Activated CD4-positive, alpha-beta T cell treated with anti-CD3 and anti-CD28 coated beads for 48 hours (primary cell): ENCODE results near the gene TMEM168.
"Not testable (repeated sequence)": the region's sequence is repeated elsewhere in the genome, so short reads cannot be mapped to it uniquely, and the experiment has no call there.

Source experiments
- DNase-seq: peaks from one replicate; pipeline ENCODE4 v3.0.0-alpha.2; 2020

Gene TMEM168

DNA sequence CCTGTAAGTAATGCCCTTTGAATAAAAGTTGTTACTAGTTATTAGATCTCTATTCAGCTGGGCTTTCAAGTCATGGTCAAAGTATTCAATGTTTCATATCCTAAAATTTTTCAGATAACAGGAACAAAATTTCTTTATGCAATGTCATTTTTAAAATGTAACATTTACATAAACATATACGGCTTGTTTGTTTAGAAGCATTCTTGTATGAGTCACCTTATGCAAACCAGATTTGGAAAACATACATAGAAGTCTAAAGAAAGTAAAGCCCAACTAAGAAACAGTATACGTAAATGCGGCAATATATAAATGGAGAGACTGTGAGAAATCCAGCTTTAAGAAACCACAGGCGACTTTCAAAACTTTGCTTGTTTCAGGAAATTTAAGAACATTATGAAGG lies 10.5 kb downstream of the TMEM168 start:
- DNase-seq, result no peak

DNA sequence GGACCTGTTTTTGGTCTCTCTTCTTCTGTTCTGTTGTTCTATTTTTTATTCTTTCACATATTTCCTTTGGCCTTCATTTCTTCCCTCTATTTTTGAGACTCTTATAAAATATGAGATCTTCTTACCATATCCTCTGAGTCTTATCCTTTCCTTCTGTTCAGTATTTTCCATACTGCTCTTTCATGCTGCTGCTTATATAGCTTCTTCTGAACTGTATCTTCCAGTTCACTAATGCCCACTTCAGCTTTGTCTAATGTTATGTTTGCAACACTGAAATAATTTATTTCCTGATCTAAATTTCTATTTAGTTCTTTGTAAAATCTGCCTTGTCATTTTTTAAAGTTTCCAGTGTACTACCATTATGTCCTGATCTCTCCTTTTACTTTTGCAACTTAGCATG lies 12.8 kb downstream of the TMEM168 start:
- DNase-seq, result no peak

DNA sequence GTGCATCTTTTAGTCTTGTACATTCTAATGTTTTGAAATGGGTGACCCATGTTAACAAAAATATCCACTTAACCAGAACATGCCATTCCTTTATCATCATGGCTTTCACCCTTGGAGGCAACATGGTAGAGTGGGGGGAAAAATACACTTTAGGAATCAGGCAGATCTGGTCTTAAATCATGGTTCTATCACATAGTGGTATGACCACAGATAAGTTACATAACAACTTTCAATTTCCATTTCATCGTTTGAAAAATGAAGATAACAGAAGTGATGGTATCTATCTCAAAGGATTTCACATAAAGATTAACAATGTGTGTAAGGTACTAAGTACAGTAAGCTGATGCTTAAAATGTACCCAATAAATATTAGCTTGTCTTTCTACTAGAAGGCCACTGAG lies 19.0 kb downstream of the TMEM168 start:
- DNase-seq, result no peak

DNA sequence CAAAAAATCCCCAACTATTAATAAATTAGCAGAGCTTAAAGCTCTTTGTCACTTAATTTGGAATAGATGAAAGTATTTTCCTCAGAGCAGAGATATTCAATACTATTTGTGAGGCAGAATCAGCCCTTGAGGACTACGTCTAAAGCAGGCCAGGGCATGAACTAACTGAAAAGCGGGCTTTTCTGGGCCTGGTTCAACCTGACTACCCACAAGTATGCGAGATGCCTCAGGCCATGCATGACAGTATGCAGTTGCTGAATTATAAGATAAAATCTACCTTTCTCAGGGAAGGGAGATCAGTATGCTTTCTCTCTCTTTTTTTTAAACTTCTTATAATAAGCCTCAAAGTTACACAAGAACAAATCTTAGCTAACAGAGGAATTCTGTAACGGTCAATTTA lies 20.1 kb downstream of the TMEM168 start:
- no peak for DNase-seq

DNA sequence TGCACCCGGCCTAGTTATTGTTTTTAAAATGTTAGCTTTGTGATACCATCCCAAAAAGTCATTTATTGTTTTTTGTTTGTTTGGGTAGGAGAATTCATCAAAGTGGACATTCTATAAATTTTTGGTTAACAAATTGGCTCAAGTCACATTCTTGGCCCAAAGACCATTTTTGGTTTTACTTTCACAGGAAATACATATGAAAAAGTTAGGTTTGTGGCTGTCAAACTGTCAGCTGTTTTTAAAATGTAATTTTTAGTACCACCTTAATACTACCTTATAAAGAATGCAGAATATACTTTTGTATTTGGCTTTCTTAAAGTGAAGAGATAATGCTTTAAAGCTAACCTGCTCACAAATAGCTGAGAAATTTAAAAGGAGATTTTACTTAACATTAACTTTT lies 25.1 kb downstream of the TMEM168 start:
- no peak for DNase-seq

DNA sequence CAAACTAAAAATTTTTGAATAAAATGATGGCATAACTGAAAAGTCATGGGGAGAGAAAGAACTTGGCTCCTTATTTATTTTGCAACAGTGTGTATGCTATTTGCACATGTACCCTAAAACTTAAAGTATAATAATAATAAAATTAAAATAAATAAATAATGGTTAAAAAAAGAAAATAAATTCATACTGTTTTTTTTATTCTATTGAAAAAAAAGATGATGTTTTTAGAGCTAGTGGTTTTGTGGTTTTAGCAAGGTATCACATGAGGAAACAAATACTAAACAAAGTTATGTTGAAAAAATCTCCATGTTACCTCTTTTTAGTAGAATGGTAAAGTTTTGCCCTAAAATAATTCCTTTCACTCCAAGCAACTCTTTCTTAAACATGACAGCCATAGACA lies 26.2 kb downstream of the TMEM168 start:
- DNase-seq, result no peak

DNA sequence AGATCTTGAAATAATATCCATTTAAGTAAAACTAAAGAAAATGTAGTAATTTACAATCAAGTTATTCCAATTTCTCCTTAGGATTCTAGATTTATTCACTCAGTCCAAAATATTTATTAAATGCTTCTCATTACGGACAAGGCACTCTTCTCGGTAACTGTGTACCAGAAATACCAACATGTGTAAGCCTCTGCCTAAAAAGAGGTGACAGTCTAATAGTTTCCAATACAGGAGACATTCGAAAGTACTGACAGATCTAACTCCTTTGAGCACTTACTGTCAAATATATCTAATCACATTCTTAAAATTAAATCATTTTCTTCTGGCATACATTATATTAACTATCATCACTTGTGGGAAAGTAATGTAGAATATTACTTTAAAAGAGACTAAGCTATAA lies 26.9 kb downstream of the TMEM168 start:
- DNase-seq, result no peak

DNA sequence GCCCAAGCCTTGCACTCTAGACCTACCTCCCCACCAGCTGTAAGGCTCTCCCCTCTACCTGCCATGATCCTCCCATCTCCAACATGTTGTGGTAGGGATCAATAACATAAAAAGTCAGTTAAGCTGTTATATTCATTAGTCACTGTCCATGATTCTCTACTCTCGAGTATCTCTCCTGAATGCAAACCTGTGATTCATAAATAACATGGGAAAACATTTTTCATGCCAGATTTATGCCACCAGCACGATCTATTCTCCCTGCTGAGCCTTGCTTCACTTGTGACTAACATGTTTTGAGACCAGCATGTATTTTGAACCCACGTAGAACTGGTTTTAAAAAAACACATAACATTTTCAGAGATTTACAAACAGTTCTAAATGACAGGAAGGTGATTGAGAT lies 30.3 kb downstream of the TMEM168 start:
- DNase-seq, result no peak

DNA sequence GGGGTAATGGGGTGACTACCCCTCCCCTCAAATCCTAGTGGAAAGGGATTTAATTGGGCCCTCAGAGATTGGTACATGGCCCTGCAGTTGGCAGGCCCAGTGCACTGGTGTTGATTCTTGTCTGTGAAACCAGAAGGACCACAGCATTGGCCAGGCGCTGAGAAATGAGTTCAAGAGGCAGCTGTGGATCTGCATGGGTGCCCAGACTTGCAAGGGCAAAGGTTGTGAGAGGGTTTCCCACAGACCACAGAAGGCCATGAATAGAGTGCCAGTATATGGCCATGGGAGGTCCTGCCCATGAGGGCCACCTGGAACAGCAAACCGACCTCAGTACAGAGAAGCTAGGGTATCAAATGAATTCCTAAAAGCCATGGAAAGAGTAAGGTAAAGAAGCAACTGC lies 32.9 kb downstream of the TMEM168 start:
- DNase-seq, result no peak

DNA sequence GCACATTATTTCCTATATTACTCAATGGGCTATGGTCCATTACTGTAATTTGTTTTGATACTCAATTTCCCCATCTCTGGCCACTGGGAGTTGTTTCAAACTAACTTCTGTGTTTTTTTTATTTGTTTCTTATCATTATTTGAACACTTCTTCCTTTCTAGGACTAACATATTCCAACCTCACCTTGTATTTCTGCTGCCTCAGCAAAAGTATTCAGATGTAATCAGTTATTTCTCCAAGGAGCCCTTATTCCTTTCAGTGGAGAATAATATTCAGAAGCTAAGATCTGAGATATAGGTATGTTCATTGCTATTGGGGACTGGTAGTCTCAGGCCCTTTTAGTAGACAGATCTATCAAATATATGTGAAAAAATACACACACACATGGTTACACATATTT lies 36.9 kb downstream of the TMEM168 start:
- DNase-seq, result no peak

DNA sequence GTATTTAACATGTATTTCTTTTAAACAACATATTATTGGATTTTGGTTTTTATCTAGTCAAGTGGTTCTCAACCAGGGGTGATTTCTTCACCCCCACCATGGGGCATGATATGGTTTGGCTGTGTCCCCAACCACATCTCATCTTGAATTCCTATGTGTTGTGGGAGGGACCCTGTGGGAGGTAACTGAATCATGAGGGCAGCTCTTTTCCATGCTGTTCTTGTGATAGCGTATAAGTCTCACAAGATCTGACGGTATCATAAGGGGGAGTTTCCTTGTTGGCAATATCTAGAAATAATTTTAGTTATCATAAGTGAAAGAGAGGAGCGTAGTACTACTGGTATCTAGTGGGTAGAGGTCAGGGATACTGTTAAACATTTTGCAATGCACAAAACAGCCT lies 37.6 kb downstream of the TMEM168 start:
- no peak for DNase-seq

DNA sequence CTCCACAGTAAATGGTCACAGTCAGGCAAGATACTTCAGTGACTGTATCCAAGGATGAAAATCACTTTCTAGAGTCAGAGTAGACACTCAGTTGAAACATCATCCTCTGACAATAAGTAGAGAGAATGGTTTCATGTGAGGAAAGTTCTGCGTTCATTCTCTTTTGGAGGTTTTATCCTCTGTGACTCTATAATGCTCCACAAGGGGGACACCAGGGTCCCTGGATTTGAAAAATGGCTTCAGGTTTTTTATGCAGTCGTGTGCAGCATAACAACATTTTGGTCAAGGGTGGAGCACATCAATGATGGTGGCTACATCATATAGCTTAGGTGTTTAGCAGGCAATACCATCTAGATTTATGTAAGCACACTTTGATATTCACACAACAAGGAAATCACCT lies 40.4 kb downstream of the TMEM168 start:
- no peak for DNase-seq

DNA sequence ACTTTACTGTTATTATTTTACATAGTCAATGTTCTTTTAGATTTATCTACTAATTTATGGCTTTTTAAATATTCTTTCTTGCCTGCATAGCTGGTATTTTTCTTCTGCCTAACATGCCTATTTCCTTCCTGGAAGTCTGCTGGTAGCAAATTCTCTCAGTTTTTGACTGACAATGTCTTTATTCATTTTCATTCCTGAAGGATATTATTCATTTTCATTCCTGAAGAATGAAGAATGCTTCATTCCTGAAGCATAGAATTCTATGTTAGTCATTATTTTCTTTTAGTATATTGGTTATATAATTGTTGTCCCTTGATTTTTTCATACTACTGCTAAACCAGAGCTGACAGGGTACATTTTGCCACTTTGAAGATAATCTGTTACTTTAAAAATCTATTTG lies 41.8 kb downstream of the TMEM168 start:
- no peak for DNase-seq

DNA sequence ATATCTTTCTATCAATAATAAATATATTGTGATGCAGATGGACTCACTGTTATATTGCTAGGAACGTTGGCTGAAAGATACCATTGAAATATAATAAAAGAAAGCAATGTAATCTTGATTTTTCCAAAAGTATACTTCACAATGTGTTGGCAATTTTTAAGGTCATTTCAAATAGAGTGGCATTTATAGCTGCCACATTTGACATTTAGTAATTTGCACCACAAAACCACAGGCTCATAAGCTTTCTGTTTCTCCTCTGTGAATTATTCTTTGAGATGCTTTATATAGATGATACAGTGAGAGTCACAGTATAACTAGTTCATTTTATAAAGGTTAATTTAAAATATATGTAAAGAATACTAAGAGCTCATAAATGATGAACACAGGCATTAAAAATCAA lies 44.6 kb downstream of the TMEM168 start:
- no peak for DNase-seq

DNA sequence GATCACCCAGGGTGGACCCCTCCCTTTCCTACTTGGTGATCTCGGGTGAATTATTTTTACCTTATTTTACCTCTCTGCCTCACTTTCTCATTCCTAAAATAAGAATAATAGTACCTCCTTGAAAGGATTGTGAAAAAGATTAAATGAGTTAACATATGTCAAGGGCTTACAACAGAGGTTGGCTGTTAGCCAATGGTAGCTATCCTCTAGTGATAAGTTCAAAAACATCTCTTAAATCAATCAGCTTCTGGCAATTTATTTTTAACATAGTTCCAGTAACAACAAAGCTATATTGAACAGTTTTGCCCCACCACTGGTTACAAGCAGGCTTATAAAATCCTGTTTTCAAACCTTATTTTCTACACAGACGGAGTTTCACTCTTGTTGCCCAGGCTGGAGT lies 45.4 kb downstream of the TMEM168 start:
- no peak for DNase-seq

DNA sequence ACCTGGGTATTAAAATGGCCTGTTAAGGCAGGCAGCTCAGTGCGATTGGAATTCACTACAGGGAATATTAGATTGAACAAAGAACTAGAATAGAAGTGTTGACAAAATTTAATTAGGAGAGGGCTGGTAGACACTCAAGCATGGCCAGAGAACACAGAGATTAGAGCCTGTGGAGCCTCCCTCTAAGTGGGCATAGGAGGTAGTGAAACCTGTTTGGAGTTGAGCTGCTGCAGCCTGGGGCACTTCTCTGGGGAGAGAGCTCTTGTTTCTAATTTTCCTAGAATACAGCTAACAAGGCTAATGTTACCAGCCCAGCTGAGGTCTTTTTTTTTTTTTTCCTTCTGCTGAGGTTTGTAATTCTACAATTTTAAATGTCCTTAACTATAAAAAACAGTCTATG lies 46.4 kb downstream of the TMEM168 start:
- no peak for DNase-seq

DNA sequence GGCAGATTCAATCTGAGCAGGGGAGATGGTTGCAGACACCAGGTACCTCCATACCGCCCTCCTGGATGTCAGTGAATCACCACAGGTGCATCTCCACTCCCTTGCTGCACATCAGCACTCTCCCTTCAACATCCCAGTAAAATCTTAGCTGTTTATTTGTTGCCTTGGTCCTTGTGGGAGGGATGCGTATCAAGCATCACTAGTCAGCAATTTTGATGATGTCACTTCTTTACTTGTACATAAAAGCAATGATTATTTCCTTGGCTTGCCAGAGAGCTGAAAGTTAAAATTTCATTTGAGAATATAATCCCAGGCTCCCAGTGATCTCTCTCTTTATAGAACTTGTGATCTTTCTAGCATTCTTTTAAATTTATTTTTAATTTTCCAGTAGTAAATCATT lies 49.5 kb downstream of the TMEM168 start:
- no peak for DNase-seq

DNA sequence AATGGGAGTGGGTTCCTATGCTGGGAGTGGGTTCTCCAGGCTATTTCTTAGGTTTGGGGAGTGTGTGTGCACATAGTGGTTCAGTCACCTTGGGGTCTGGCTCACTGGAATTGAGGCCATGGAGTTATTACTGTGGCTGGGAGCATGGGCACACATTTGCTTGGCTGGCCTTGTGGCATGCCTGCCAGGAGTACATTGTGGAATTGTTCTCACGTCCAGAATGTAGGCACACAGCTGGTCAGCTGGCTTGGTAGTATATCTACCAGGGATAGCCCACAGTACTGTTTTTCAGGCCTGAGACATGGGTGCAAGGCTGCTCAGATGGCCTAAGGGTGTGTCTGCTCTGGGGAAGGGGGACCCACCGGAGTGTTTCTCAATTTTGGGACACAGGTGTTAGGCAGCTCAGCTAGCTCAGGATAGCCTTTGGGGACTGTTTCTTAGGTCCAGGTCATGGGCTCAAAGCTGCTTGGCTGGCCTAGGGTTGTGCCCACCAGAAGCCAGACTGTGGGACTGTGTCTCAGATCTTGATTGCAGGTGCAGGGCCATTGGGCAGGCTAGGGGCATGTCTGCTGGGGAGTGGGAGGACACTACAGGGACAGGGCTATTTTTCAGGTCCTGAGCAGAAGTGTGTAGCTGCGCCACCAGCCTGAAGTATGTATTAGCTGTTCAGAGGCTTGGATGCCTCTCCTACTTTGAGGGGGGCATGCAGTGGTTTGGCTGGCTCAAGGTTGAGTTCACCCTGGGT lies 50.6 kb downstream of the TMEM168 start:
- no peak for DNase-seq

DNA sequence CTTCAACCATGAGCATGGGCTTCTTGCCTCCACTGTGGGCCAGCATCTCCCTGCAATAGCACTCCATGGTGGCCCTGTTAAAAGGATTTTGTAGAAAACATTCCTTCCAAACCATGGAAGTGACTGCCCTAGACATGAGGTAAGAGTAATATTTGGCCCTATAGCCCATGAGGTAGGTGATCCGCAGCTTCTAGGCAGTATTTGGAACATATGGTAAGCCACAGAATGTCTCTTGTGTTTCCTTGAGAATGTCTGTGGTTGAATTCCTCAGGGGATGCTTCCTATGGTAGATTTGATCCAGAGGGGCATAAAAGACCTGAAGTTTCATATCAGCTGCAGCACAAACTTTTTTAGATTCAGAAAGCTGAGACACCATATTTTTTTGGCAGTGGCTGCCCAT lies 54.9 kb downstream of the TMEM168 start:
- DNase-seq, result no peak

DNA sequence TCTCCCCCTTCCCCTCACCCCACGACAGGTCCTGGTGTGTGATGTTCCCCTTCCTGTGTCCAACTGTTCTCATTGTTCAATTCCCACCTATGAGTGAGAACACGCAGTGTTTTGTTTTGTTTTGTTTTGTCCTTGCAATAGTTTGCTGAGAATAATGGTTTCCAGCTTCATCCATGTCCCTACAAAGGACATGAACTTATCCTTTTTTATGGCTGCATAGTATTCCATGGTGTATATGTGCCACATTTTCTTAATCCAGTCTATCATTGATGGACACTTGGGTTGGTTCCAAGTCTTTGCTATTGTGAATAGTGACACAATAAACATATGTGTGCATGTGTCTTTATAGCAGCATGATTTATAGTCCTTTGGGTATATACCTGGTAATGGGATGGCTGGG lies 58.9 kb downstream of the TMEM168 start:
- not testable (repeated sequence) for DNase-seq

DNA sequence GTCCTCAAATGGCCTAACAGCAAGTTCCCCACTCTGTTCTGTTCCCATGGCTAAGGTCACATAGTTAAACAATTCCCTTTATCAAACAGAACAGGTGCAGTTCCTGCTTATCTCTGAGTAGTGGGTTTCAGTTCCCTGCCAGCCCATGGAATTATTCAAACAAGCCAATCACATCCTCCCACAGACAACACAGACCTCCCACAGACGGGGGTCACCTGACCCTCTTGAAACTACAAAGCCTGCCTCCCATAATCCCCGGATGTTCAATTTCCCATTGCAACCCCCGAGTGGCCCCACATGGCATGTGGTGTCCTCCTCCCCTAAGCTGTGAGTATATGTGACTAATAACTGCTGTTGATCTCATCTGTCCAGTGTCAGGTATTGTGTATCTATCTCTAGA lies 64.1 kb downstream of the TMEM168 start:
- DNase-seq, result no peak

DNA sequence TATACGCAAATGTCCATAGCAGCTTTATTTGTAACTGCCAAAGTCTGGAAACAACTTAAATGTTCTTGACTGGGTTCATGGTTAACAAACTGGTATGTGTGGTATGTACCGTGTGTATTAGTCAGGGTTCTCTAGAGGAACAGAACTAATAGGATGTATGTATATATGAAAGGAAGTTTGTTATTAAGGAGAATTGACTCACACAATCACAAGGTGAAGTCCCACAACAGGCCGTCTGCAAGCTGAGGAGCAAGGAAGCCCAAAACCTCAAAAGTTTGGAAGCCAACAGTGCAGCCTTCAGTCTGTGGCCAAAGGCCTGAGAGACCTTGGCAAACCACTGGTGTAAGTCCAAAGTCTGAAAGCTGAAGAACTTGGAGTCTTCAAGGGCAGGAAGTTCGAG lies 66.8 kb downstream of the TMEM168 start:
- DNase-seq, result no peak

DNA sequence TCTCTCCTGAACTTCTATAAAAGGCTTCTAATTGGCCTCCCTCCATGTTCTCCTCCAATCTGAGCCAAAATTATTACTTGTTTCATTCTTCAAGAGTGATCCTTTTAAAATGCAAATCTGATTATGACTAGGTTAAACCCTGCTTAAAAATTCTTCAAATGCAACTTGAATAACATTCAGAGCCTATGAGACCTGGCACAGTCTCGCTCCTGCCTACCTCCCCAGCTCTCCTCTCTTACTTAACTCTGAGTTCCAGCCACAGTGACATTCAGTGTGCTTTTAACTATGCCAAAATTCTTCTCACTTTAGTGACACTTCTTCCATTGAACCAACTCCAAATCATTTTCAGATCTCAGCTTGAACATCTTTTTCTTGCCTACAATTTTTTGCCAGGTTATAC lies 68.8 kb downstream of the TMEM168 start:
- no peak for DNase-seq

DNA sequence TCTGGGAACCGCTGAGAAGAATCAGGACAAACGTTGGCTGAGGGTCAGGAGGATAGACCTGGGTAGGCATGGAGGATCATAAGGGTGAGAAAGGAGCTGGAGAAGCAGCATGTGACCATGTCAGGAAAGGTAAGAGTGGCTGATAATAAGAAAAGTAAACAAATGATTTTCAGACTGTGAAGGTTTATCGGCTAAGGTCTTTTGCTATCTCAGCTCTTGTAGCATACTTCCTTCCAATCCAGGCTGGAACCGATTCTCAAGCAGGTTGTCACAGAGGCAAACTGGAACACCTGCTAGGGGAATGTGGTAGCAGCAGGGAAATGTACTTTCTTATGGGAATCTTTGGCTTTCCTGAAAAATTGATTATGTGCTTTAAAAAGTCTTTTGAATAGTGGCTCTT lies 74.7 kb downstream of the TMEM168 start:
- DNase-seq, result no peak

DNA sequence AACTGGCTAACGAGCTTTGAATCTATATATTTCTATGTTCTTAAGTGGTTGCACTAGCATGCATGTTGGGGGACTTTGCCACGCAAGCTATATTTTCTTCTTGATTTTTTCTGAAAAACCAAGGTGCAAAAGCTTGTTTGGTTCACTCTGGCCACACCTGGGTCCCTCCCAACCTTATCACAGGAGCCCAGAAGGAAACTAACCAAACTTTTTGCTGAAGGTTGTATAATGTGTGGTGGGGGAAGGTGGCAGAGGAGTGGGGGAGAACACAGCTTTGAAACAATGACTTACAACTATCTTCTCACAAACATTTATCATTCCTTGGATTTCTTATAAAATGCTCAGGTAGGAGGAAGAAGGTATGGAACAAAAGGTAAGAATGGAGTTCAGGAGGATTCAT lies 75.3 kb downstream of the TMEM168 start:
- DNase-seq, result no peak
